RWPE2 (cell line): ENCODE data around the gene AOC1.

ENCODE experiments used
- ATAC-seq: fragments of 200-7000 bp; cut with Tn5 transposase; 3 replicates; pipeline ENCODE4 v1.9.1; 2021; ENCODE audit warnings: low read depth
- DNase-seq: peaks from one replicate; pipeline ENCODE4 v3.0.0-alpha.2; 2020; ENCODE audit warnings: low spot score
- H3K27ac ChIP-seq: fragments of 450-650 bp; 2 replicates; pipeline ENCODE4 v1.5.1; 2017; ENCODE audit warnings: mild to moderate bottlenecking; ENCODE audit not compliant: poor library complexity, severe bottlenecking
- H3K27me3 ChIP-seq: fragments of 250-450 bp; sonication (Bioruptor Pico); 2 replicates; pipeline ENCODE4 v1.5.1; 2021; ENCODE audit warnings: mild to moderate bottlenecking, moderate library complexity; ENCODE audit not compliant: insufficient read depth, poor library complexity, severe bottlenecking
- H3K36me3 ChIP-seq: fragments of 250-450 bp; sonication (Bioruptor Pico); 2 replicates; pipeline ENCODE4 v1.5.1; 2020; ENCODE audit warnings: low read depth, mild to moderate bottlenecking, moderate library complexity
- H3K4me1 ChIP-seq: fragments of 250-450 bp; sonication (Bioruptor Pico); 2 replicates; pipeline ENCODE4 v1.5.1; 2021; ENCODE audit warnings: mild to moderate bottlenecking, moderate library complexity; ENCODE audit not compliant: insufficient read depth, poor library complexity, severe bottlenecking
- H3K4me3 ChIP-seq: fragments of 250-450 bp; sonication (Bioruptor Pico); 2 replicates; pipeline ENCODE4 v1.5.1; 2021; ENCODE audit warnings: mild to moderate bottlenecking, moderate library complexity; ENCODE audit not compliant: severe bottlenecking
- H3K9me3 ChIP-seq: fragments of 250-450 bp; sonication (Bioruptor Pico); 2 replicates; pipeline ENCODE4 v1.5.1; 2021; ENCODE audit warnings: mild to moderate bottlenecking, moderate library complexity; ENCODE audit not compliant: severe bottlenecking
- CTCF ChIP-seq: fragments of 450-650 bp; IDR thresholded peaks from one replicate; pipeline ENCODE4 v1.5.1; 2017; ENCODE audit warnings: mild to moderate bottlenecking, moderate library complexity; ENCODE audit not compliant: poor library complexity, severe bottlenecking

Gene AOC1

DNA sequence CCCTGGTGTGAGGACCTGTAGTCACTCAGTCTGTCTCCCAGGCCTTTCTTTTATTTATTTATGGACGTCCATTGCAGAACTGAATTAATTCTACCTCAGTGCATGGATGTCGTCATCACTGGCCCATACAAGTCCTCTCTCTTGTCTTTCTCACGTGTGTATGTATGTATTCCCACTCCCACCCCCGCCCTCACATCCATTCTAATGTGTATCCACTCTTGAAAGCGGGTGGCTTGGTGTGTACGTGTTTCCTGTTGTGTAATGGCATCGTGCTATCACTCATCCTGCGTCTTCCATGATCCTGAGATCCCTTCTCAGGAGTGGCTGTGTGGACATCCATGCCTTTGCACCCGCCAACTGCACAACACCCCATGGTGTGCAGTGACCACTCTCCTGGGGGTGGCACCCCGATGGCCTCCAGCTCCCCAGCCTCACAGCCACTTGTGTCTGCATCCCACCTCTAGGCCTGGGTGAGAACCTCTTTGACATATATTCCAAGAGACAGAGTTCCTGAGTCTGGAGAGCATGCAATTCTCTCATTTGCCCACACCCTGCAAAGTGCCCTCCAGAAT, 3.0 kb upstream of the AOC1 start:
- Histone ChIP-seq H3K4me3 (no peak overlapping the region), H3K36me3 (no peaks in the 10 kb centered on the region), H3K27ac (no peak overlapping the region), H3K9me3 (no peaks in the 10 kb centered on the region), H3K27me3 (peaks cover 12% of the 10 kb centered on the region), H3K4me1 (no peaks in the 10 kb centered on the region)
- ATAC-seq (no peak), DNase-seq (no peak)
- no peak for TF ChIP-seq CTCF

- no peak for TF ChIP-seq CTCF
These were observed 2.0 kb upstream of the AOC1 start for GRCh38 chr7:150850273-150850672.

DNA sequence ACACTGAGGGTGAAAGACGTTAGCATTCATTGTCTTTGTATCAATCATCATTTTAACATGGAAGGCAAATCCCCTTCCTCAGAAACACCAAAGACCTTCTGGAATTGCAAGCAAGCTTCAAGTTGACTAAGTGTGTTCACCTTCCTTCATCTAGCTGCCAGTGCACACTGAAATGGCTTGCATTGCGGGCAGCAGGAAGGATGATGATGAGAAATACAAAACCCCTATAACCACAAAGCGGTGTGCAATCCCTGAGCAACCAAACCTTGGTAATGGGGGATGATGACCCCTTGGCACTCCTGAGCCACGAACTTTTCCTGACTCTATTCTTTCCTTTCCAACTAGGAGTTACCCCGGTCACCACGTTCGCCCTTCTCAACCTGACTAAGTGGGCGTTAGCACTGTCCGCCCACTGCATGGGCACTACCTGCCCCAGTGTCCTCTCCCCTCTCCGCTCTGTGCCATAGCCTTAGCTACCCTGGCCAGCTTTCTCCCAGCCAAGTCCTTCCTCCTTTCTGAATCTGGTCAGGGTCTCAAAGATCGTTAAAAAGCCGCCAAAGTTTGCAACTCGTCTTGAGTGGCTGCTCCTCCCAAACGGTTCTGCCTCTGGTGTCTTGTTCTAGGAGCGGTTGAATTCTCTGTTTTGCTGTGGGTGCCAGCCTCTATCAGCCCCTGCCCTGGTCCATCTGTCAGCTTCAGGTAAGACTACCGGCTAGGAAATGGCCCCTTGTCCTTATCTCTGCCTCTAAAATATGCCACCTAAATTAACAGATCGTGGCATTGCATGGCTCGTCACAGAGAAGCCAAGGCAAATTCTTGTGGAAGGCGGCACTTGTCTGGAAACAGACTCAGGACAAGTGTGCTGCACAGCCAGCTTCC, 586 bp upstream of the AOC1 start:
- Histone ChIP-seq H3K36me3 (no peaks in the 10 kb centered on the region), H3K27ac (no peak overlapping the region), H3K27me3 (peaks cover 10% of the 10 kb centered on the region), H3K9me3 (no peaks in the 10 kb centered on the region), H3K4me3 (no peak overlapping the region), H3K4me1 (peaks cover 7% of the 10 kb centered on the region)
- no peak for TF ChIP-seq CTCF
- DNase-seq (no peak), ATAC-seq (no peak)

More at GRCh38 chr7:150850273-150850672, 2.0 kb upstream of the AOC1 start:
- no peaks in the 10 kb centered on the region for H3K9me3 ChIP-seq
- no peaks in the 10 kb centered on the region for H3K4me1 ChIP-seq
- H3K27ac ChIP-seq, result no peak overlapping the region
- DNase-seq, result no peak
- ATAC-seq, result no peak
- no peak overlapping the region for H3K4me3 ChIP-seq
- no peaks in the 10 kb centered on the region for H3K36me3 ChIP-seq
- peaks cover 10% of the 10 kb centered on the region for H3K27me3 ChIP-seq

GRCh38 chr7:150854066-150855000, 2.0 kb downstream of the AOC1 start:
- H3K27me3 ChIP-seq, result peaks cover 10% of the 10 kb centered on the region
- no peaks in the 10 kb centered on the region for H3K9me3 ChIP-seq
- no peak overlapping the region for H3K4me3 ChIP-seq
- no peak for ATAC-seq
- no peak for DNase-seq
- no peaks in the 10 kb centered on the region for H3K36me3 ChIP-seq
- no peak overlapping the region for H3K27ac ChIP-seq
- H3K4me1 ChIP-seq, result peaks cover 7% of the 10 kb centered on the region
- TF ChIP-seq CTCF, result no peak
